COLO829 (cell line): ENCODE results near the gene ACKR4.
"Not testable (repeated sequence)": the region's sequence is repeated elsewhere in the genome, so short reads cannot be mapped to it uniquely, and the experiment has no call there.

Source experiments
- DNase-seq: peaks from one replicate; pipeline ENCODE4 v3.0.0; 2012; ENCODE audit warnings: low spot score

The ACKR4 gene

DNA sequence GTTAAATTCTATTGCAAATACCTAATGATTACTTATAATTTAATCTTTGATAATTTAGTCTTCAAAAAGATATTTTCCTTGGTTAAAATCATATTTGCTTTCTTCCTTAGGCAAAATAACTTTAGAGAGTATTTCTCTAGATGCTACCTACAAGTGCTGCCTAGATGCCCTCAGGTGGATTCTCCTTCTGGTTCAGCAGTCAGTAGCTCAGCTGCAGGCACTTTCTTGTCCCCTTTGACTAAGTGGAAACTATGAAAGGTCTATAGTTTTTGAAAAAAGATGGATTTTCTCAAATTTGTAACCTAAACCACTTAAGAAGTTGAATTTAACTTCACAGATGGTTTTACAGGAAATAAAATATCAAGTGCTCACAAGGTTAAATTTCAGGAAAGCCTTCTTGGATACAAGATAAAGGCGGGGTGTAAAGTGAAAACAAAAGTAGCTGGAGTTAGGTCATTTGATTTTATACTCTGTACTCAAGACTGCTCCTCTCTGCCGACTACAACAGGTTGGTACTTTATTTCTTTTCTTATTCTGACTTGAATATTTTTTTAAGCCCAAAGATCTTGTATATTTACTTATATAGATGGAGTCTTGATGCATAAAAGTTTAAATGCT is at the start of gene ACKR4:
TSS of gene ACKR4 (plus strand) at position 455 of the 618 bp plus-strand sequence. CDS start 3,128 bp downstream, outside the sequence.
- DNase-seq, result no peak

DNA sequence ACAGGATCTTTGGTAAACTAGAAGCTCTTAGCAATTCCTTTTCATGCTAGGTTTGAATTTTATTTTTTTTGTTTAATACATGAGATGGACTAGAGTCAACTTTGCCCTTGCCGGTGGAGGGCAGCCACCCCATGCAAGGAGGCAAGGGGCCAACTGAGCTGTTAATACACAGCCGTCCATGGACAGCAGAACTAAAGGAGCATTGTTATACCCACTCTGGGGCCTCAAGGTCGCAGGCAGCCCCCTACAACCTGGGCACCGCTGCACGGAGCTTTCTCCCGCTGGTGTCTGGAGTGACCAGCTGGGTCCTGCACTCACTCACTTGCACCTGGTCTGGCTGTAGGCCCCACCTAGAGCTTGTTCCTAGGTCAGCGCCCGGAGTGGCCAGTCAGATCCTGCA is 47.9 kb upstream of the ACKR4 start:
- no peak for DNase-seq

DNA sequence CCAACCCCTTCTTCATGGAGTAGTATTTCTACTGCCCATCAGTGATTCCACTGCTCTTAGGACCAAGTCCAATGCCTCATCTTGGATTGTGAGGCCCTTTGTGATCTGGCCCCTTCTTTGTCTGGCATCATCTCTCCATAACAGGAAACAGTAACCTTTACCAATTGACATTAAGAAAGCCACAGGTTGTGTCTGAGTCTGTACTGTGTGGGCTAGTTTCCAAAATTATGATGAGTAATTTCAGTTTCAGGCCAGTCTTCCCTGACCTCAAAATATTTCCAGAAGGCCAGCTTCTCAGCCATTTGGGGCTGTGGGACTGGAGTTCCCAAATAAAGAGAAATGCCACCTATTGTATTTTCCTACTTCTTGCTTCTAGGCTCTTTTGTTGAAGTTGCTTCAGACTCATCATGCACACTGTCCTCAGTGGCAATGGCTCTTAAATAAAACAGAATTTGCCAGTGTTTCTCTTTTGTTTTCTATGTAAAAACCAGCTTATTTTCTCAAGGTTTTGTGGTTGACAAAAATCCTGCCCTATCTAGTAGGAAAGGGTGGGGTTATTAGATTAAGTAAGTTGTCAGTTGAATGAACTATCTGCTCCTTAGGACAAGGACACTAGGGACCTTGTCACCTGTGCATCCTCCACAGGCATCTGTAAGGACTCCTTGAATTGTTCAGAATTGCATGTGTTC is 47.0 kb upstream of the ACKR4 start:
- DNase-seq, result peak; percentile 29

DNA sequence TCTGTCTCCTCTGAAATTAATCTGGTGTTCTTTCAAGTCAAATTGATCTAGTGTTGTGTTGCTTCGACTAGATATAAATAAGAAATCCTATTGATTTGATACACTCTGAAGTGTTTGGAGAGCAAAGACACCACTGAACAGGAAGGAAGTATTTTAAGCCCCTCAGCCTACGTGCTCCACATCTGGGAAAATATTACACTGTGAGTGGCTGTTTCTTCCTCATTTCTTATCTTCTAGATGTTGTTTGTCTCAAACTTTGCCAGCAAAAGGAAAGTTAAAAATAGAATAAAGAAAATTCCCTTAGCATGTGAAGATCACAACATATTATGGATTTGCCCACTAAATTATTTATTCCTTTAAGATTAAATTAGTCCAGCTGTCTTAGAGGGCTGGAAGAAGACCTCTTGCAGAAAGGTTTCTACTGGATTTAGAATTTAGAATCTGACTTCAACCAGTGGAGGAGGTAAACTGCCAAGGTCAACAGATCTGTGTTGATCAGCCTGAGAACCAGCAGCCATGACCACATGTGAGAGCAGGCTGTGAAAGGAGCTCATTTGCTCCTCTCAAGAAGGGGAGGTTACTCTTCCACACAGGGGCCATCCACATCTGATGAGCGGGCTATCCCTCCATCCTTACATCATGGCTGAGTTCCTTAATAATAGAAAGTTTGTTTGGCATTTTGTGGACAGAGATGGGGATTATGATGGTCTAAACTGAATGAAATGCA is 46.3 kb upstream of the ACKR4 start:
- no peak for DNase-seq

DNA sequence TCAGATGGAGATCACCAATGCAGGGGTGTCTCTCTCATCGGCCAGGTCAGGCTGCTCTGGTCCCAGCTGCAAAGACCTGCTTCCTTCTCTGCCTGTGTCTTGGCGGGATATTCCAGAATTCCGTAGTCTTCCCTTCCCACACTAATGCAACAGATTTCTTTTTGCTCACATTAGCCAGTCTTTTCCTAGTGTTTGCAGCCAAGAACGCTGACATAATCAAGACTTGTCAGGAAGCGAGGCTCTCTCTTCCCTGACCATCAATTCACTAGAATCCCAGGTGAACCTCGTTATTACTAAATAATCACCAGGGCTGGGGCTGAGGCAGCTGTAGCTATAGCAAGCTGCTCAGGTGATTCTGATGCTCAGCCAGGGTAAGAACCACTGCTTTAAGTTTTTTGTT is 43.2 kb upstream of the ACKR4 start:
- no peak for DNase-seq

DNA sequence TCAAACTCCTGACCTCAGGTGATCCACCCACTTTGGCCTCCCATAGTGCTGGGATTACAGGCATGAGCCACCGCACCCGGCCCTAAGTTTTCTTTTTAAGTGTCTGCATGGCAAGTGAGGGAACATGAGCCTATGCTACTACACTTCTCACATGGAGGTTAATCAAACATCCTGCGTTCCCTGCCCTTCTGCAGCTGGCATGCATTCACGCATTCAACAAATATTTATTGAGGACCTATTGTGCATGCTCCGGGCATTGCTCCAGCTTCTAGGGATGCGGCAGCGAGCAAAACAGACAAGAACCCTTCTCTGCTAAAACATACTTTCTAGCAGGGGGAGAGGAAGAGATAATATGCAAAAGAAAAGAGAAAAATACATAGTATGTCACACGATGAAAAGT is 42.6 kb upstream of the ACKR4 start:
- DNase-seq, result peak; percentile 26

DNA sequence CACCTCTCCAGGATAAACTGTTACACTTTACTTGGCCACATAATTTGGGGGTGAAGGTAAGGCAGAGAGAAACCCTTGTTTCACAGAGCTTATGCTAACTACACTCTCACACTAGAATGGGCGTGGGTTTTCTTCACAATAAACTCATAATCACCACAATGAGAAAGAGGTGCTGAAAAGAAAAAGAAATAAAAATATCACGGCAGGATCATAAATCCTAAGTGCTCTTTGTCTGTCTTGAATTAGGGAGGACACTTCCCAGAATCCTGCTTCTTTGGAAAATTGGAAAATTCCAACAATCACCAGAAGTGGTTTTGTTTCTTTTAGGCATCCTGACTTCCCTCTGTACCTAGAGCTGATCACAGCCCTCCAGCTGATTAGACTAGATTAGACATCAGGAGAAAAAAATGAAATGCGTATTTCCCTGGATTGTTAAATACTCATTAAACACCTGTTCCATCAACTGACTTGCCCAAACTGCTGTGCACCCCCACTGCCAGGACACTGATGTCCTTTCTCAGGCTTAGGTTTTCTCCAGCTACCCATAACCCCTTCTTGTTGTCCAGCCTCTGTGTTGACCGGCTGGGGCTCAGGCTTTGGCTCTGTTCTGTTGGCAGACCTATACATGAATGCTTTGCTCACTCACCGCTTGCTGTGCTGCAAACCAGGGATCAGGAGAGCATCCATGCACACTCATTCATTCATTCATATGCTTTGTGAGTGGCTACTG is 41.6 kb upstream of the ACKR4 start:
- DNase-seq, result no peak

DNA sequence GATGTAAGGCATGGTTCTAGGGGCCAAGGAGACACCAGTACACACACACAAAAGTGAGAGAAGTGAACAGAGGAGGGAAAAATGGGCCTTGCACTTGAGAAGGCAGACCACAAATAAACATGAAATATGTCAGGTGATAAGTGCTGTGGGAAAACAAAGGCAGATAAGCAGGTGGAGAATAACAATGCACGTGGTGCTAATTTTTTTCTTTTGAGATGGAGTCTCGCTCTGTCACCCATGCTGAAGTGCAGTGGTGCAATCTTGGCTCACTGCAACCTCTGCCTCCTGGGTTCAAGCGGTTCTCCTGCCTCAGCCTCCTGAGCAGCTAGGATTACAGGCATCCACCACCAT is 41.1 kb upstream of the ACKR4 start:
- DNase-seq, result not testable (repeated sequence)

DNA sequence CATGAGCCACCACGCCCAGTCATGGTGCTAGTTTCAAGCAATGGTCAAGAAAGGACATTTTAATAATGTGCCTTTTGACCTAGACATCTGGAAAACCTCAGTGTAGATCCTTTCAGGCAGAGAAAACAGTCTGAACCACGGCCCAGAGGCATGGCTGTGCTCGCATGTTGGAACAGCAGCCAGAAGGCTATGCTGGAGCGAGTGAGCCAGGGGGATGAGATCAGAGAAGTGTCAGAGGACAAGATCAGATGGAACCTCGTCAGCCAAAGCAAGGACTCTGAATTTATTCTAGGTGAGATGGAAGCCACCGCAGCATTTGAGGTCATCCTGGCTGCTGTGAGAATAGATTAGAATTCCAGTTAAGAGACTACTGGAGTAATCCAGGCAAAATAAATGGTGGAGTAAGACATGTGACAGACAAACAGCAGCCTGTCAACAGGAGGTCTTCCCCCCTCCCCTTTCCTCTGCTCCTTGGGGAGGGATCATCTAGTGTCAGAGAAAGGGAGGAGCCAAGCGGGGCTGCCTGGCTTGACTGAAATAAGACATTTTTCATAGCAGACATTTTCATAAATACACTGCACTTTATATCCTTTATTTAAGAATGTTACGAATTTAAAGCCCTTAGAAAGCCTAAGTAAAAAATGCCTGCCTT is 40.4 kb upstream of the ACKR4 start:
- no peak for DNase-seq

DNA sequence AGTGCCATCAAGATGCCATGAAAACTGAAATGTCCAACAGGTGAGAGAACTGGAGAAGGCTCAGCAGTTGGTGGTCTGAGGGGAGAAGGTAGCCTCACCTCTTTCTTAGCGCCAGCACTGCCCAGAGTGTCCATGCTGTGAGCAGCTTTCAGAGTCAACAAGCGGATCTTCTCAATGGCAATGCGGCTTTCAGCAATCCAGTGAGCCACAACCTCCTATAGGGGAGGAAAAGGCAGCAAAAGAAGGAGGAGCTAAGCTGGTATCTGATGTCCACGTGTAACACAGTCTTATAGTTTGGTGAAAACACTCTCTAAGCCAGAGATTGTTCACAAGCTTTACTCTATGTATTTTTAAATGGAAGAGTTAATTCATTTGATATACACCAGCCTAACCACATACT is 36.1 kb upstream of the ACKR4 start:
- DNase-seq, result no peak

DNA sequence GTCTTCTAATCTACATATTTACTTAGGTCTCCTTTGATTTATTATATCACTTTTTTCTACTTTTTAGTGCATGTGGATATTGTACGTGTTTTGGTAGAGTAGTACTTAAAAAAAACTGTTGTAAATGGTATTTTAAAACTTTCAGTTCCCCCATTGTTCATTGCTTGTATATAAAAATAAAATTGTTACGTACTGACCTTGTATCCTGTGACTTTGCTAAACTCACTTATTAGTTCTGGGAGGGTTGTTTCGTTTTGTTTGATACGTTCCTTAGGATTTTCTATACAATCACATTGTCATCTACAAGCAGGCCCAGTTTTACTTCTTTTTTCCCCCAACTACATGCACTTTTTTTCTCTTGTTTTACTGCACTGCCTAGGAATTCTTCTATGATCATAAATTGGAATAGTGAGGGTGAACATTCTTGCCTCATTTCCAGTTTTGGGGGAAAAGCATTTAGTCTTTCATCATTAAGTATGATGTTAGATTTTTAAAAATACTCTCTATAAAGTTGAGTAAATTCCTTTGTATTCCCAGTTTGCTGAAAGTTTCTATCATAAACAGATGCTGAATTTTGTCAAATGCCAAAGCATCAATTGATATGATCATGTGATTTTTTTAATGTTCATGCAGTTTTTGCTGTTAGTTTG is 33.5 kb upstream of the ACKR4 start:
- DNase-seq, result no peak

DNA sequence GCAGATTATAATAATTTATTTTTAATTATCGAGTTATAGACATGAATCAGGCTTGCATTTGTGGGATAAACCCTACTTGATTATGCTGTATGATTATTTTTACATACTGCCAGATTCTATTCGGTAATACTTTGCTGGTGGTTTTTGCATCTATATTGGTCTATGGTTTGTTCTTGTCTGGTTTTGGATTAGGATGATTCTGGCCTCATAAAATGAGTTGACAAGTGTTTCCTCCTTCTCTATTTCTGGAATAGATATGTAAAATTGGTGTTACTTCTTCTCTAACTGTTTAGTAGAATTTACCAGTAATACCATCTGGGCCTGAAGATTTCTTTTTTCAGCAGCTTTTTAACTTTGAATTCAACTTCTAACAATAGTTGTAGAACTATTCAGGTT is 33.0 kb upstream of the ACKR4 start:
- no peak for DNase-seq

DNA sequence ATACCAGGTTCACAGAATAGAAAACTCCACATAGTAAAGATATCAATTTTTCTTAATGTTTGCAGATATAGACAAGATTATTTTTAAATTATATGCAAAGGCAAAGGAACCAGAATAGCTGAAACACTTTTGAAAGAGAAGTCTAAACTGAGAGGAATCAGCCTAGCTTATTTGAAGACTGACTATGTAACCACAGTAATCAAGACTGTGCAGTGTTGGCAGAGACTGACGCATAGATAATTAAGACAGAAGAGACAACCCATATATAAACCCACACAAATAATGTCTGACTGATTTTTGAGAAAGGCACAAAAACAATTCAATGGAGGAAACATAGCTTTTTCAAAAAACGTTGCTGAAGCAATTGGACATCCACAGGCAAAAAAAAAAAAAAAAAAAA is 28.6 kb upstream of the ACKR4 start:
- no peak for DNase-seq

DNA sequence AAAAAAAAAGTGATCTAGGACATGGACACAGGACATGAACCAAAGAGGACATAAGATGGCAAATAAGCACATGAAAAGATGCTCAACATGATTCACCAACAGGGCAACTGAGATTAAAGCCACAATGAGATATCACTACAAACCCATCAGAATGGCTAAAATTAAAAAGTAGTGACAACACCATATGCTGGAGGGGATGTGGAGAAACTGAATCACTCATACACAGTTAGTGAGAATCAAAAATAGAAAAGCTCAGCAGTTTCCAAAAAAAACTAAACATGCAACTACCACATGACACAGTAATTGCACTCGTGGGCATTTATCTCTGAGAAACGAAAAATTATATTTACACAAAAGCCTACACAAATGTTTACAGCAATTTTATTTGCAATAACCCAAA is 27.9 kb upstream of the ACKR4 start:
- DNase-seq, result no peak

DNA sequence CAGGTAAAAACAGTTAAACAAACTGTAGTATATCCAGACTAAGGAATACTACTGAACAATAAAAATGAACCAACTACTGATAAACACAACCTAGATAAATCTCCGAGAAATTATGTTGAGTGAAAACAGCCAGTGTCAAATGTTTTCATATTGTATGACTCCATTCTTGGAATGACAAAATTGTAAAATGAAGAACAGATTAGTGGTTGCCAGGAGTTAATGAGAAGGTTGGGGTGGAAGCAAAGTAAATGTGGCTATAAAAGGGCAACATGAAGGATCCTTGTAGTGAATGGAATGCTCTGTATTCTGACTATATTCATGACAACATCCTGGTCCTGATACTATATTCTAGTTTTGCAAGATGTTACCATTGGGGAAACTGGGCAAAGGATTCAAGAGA is 27.5 kb upstream of the ACKR4 start:
- no peak for DNase-seq

DNA sequence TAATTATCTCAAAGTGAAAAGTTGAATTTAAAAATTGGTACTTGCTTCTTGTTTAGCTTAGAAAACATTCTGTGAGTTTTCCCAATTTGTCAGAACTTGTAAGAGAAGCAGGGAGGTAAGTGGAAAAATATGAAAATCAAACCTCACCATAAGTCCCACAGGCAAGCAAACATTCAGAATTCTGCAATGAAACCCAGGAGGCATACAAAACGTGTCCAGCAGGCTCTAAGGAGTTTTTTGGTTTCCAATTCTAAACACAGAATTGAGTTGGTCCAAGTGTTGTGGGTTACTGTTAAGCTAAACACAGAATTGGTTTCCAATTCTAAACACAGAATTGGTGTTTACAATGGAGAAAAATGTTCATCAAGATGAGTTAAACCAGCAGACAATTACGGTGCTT is 27.1 kb upstream of the ACKR4 start:
- DNase-seq, result no peak

DNA sequence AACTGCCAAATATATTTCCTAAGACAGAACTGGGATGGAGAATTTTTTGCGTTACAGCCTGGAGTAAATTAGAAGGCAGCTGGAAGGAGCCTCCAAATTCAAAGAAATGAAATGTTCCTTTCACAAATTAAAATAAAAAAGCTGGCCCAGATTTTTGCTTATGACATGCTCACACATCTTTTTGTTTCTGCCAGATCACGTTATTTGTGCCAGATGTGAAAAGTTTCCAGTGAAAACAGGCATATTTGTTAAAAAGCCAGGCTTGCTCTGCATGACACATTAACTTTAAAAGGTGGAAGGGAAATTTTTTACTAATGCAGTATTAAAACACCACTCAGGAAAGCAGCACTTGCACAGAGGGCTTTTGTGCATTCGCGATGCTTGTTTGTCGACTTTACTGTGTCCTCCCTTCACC is 23.3 kb upstream of the ACKR4 start:
- no peak for DNase-seq

DNA sequence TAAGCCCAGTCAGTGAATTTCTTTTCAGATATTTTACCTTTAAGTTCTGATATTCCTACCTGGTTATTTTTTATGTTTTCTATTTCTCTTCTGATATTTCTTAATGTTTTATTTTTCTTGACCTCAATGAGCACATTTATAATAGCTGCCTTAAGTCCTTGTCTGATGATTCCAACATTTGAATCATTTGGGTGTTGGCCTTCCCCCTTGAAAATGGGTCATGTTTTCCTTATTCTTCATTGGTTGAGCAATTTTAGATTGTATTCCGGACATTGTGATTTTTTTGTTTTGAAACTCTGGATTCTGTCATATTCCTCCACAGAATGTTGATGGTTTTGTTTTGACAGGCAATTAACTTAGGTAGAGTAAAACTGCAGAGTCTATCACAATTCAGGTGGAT is 9.7 kb upstream of the ACKR4 start:
- no peak for DNase-seq

DNA sequence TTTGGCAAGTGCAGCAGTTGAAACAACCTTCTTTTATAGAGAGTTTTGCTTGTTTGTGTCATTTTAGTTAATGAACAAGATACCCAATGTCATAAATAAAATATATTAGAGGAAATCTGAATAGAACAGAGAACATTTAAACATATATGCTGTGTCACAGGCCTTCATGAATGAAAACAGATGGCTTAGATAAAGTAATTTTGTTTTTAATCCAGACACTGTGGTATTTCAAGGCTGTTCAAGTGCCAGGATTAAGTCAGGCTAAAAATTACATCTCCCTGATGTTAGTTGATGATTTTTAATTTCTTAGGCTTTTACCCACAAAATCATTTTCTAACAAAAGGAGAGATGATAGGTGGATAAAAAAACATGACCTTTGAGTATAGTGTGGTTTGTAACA is 4.9 kb upstream of the ACKR4 start:
- DNase-seq, result no peak

DNA sequence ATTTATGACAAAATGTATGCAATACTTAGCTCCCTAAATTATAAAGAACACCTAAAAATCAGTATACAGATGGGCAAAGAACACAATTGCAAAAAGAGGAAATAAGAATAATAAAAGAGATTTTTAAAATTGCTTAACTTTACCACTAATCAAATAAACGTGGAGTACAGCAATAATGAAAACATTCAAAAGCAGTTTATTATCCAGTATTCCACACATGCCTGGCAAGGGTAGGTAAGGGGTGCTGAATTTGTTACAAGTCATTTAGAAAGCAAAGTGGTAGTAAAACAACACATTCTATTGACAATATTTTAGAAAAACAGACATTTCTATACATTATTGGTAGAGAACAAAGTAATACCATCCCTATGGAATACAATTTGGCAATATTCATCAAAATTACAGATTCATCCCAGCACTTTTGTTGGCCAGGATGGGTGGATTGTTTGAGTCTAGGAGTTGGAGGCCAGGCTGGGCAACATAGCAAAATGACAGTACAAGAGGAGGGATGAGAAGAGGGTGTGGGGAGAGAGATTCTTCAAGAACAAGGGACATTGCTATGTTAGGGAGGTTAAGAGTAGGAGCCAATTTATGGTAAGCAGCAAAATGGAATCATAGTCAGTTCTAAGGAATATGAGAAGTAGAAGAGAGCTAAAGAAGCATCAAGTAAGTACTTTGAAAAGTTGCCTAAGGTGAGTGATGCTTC is 3.7 kb upstream of the ACKR4 start:
- DNase-seq, result no peak

DNA sequence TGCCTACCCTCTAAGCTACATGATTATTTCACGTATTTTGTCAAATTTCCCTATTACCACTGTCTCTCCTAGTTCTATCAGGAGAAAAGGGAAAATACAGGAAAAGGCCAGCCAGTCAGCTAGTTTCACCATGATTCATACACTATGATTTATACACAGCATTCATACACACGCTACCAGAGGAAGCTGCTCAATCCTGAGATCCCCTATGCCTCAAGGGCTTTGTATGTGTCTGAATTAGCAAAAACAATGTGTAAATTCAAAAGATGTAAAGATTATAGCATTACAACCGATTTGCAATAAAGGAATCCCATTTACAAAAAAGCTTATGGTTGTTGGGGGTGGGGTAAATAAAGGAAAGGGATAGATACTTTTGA is 3.1 kb upstream of the ACKR4 start:
- peak; percentile 83 for DNase-seq
